SU-DHL-6 (cell line): Measurements from ENCODE around the gene PYDC1.

Experiments used
- EZH2phosphoT487 ChIP-seq: fragments of 200-600 bp; sonication (generic), shearing (Covaris generic); conservative IDR thresholded peaks from 2 replicates; pipeline ENCODE4 v1.6.1; 2018; ENCODE audit warnings: mild to moderate bottlenecking, antibody characterized with exemption, low read length, moderate library complexity, mixed read lengths
- TF ChIP-seq, protein P1 (sequence below): fragments of 200-600 bp; sonication (generic); IDR thresholded peaks from one replicate; pipeline ENCODE4 v1.5.1; 2017; ENCODE audit warnings: antibody characterized with exemption, mild to moderate bottlenecking, low read length, moderate library complexity; ENCODE audit not compliant: insufficient read depth, poor library complexity, severe bottlenecking

DNA sequence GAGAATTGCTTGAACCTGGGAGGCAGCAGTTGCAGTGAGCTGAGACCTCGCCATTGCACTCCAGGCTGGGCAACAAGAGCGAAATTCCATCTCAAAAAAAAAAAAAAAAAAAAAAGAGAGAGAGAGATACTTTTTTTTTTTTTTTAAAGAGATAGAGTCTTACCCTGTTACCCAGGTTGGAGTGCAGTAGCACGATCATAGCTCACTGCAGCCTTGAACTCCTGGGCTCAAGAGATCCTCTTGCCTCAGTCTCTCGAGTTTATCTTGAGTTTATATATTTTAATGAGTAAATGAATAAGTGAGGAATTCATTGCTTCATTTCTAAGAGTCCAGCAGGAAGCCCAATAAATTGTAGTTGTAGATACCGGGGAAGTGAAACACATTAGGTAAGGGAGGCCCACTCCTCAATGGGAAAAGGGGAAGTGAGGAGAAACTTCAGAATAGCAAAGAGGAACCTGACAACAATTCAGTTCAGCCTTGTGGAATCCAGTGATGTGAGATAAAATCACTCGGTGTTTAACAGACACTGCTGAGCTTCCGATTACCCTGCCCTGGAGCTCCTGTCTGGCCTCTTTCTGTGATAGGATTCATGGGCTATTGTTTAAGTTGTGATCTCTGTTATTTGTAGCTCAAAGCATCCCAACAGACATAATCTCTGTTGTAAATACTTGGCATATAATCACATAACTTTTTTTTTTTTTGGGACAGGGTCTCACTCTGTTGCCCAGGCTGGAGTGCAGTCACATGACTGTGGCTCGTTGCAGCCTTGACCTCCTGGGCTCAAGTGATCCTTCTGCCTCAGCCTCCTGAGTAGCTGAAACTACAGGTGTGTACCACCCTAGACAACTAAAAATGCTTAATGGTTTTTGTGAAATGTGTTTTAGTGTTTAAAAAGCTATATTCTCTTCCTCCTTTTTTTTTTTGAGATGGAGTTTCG, 27.1 kb upstream of the PYDC1 start:
- TF ChIP-seq, protein P1, sequence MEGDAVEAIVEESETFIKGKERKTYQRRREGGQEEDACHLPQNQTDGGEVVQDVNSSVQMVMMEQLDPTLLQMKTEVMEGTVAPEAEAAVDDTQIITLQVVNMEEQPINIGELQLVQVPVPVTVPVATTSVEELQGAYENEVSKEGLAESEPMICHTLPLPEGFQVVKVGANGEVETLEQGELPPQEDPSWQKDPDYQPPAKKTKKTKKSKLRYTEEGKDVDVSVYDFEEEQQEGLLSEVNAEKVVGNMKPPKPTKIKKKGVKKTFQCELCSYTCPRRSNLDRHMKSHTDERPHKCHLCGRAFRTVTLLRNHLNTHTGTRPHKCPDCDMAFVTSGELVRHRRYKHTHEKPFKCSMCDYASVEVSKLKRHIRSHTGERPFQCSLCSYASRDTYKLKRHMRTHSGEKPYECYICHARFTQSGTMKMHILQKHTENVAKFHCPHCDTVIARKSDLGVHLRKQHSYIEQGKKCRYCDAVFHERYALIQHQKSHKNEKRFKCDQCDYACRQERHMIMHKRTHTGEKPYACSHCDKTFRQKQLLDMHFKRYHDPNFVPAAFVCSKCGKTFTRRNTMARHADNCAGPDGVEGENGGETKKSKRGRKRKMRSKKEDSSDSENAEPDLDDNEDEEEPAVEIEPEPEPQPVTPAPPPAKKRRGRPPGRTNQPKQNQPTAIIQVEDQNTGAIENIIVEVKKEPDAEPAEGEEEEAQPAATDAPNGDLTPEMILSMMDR: no peak
- no peak for TF ChIP-seq EZH2phosphoT487
